Naive thymus-derived CD8-positive, alpha-beta T cell (primary cell): Measurements from ENCODE around the gene PRKG1. TPM values are rescaled to one million over a fixed set of nuclear protein-coding genes. Genes with fewer than 3 reads are reported as not detected.

Source experiments
- ATAC-seq, 2 donors: fragments of 150-1000 bp; cut with Tn5 transposase in 1 of 2; sonication (Bioruptor Pico), chemical (Tn5 transposase) in 1 of 2; 1 replicate in 1 of 2; 2 replicates in 1 of 2; pipeline ENCODE4 v1.10.0; 2021; ENCODE audit warnings: mild to moderate bottlenecking in 2 of 2, moderate library complexity in 2 of 2
- POLR2A ChIA-PET: fragments of 350-600 bp; sonication (Branson Sonifier 250); formaldehyde crosslinking; loops from one replicate; lab custom pipeline; 2021; ENCODE audit warnings: antibody characterized with exemption; lab: Charles Lee
- DNase-seq, 10 donors: peaks; one replicate each; pipeline versions ENCODE4 v3.0.0 to v3.0.0-alpha.2; 2020 to 2022
- H3K27ac Mint-ChIP-seq, 10 donors: one replicate each; pipeline ENCODE4 v1.8.0; 2020 to 2022; ENCODE audit warnings: mild to moderate bottlenecking in 10 of 10, mixed read lengths in 10 of 10, moderate library complexity in 4 of 10, inconsistent platforms in 1 of 10
- H3K27me3 Mint-ChIP-seq, 5 donors: one replicate each; pipeline ENCODE4 v1.8.0; 2021 to 2022; ENCODE audit warnings: mixed read lengths in 5 of 5
- H3K36me3 Mint-ChIP-seq, 3 donors: one replicate each; pipeline ENCODE4 v1.8.0; 2020 to 2022; ENCODE audit warnings: mixed read lengths in 3 of 3, mild to moderate bottlenecking in 2 of 3, inconsistent platforms in 1 of 3
- H3K4me1 Mint-ChIP-seq, 4 donors: one replicate each; pipeline ENCODE4 v1.8.0; 2021 to 2022; ENCODE audit warnings: mixed read lengths in 4 of 4
- H3K4me3 Mint-ChIP-seq, 10 donors: one replicate each; pipeline ENCODE4 v1.8.0; 2020 to 2022; ENCODE audit warnings: mild to moderate bottlenecking in 10 of 10, mixed read lengths in 10 of 10, moderate library complexity in 6 of 10, inconsistent platforms in 1 of 10
- H3K9me3 Mint-ChIP-seq, 9 donors: one replicate each; pipeline ENCODE4 v1.8.0; 2020 to 2022; ENCODE audit warnings: mixed read lengths in 9 of 9, mild to moderate bottlenecking in 3 of 9, inconsistent platforms in 1 of 9, moderate library complexity in 1 of 9
- polyA plus RNA-seq, 3 donors: library from polyadenylated mRNA; unstranded; fragments of 300-500 nt; fragmentation: Illumina TruSeq; gene quantifications; one replicate each; pipeline ENCODE4 v1.2.3, GENCODE V29; 2021
- total RNA-seq, 8 experiments: library from RNA in 2 of 8; stranded (reverse) in 2 of 8; gene quantifications; one replicate each; pipeline ENCODE4 v1.2.3 and lab custom pipeline; 2021 to 2026

PRKG1 gene
- total and polyA plus RNA-seq, 5 experiments from 2014 or later = not detected

- DNase-seq (no peak), ATAC-seq (no peak)
- POLR2A ChIA-PET = no interaction called here
- H3K36me3 Mint-ChIP-seq = no peaks in the 10 kb centered on the region
- no peaks in the 10 kb centered on the region for H3K4me1 Mint-ChIP-seq
- H3K27ac Mint-ChIP-seq = no peak overlapping the region
- no peak overlapping the region for H3K4me3 Mint-ChIP-seq
- H3K27me3 Mint-ChIP-seq = peaks cover 0 to 1% (median 0%) of the 10 kb centered on the region in 5 donors
- H3K9me3 Mint-ChIP-seq = peaks cover 0 to 9% (median 0%) of the 10 kb centered on the region in 9 donors
Observed at GRCh38 chr10:51288511-51288910, 214.2 kb downstream of the PRKG1 start.

- Mint-ChIP-seq H3K9me3 (peaks cover 0 to 9% (median 0%) of the 10 kb centered on the region in 9 donors), H3K27me3 (peaks cover 0 to 1% (median 0%) of the 10 kb centered on the region in 5 donors), H3K27ac (no peak overlapping the region), H3K4me3 (no peak overlapping the region), H3K36me3 (no peaks in the 10 kb centered on the region), H3K4me1 (no peaks in the 10 kb centered on the region)
- POLR2A ChIA-PET = no interaction called here
- no peak for DNase-seq
- no peak for ATAC-seq
Observed at GRCh38 chr10:51289519-51289918, 215.2 kb downstream of the PRKG1 start.

GRCh38 chr10:51291961-51292360, 217.7 kb downstream of the PRKG1 start:
- Mint-ChIP-seq H3K27ac (no peak overlapping the region), H3K27me3 (no peaks in the 10 kb centered on the region), H3K36me3 (no peaks in the 10 kb centered on the region), H3K9me3 (peaks cover 0 to 12% (median 0%) of the 10 kb centered on the region in 9 donors), H3K4me3 (no peak overlapping the region), H3K4me1 (no peaks in the 10 kb centered on the region)
- POLR2A ChIA-PET = no interaction called here
- DNase-seq = no peak
- no peak for ATAC-seq

GRCh38 chr10:51297438-51297837, 223.2 kb downstream of the PRKG1 start:
- Mint-ChIP-seq H3K4me1 (no peaks in the 10 kb centered on the region), H3K36me3 (no peaks in the 10 kb centered on the region), H3K27me3 (peaks cover 0 to 12% (median 0%) of the 10 kb centered on the region in 5 donors), H3K9me3 (peaks cover 0 to 12% (median 0%) of the 10 kb centered on the region in 9 donors), H3K27ac (no peak overlapping the region), H3K4me3 (no peak overlapping the region)
- ATAC-seq (no peak), DNase-seq (no peak)
- POLR2A ChIA-PET = no interaction called here

GRCh38 chr10:51300617-51301304, 226.5 kb downstream of the PRKG1 start:
- POLR2A ChIA-PET = no interaction called here
- H3K27me3 Mint-ChIP-seq = peaks cover 0 to 12% (median 0%) of the 10 kb centered on the region in 5 donors
- ATAC-seq (no peak), DNase-seq (no peak)
- H3K4me1 Mint-ChIP-seq = no peaks in the 10 kb centered on the region
- H3K27ac Mint-ChIP-seq = no peak overlapping the region
- no peaks in the 10 kb centered on the region for H3K36me3 Mint-ChIP-seq
- peaks cover 0 to 4% (median 0%) of the 10 kb centered on the region in 9 donors for H3K9me3 Mint-ChIP-seq
- no peak overlapping the region for H3K4me3 Mint-ChIP-seq

GRCh38 chr10:51301644-51302043, 227.4 kb downstream of the PRKG1 start:
- peak overlapping the region in 1 of 10 donors; percentile 24 for H3K4me3 Mint-ChIP-seq
- no peaks in the 10 kb centered on the region for H3K4me1 Mint-ChIP-seq
- no peak overlapping the region for H3K27ac Mint-ChIP-seq
- DNase-seq = no peak
- peaks cover 0 to 12% (median 0%) of the 10 kb centered on the region in 5 donors for H3K27me3 Mint-ChIP-seq
- H3K9me3 Mint-ChIP-seq = peaks cover 0 to 3% (median 0%) of the 10 kb centered on the region in 9 donors
- POLR2A ChIA-PET = no interaction called here
- ATAC-seq = no peak
- no peaks in the 10 kb centered on the region for H3K36me3 Mint-ChIP-seq

GRCh38 chr10:51302316-51302715, 228.0 kb downstream of the PRKG1 start:
- DNase-seq = no peak
- no peaks in the 10 kb centered on the region for H3K4me1 Mint-ChIP-seq
- POLR2A ChIA-PET = no interaction called here
- H3K27ac Mint-ChIP-seq = no peak overlapping the region
- H3K9me3 Mint-ChIP-seq = peaks cover 0 to 3% (median 0%) of the 10 kb centered on the region in 9 donors
- no peak for ATAC-seq
- no peak overlapping the region for H3K4me3 Mint-ChIP-seq
- no peaks in the 10 kb centered on the region for H3K36me3 Mint-ChIP-seq
- peaks cover 0 to 12% (median 0%) of the 10 kb centered on the region in 5 donors for H3K27me3 Mint-ChIP-seq

- POLR2A ChIA-PET = no interaction called here
- peaks cover 0 to 6% (median 0%) of the 10 kb centered on the region in 9 donors for H3K9me3 Mint-ChIP-seq
- DNase-seq = no peak
- no peak for ATAC-seq
- H3K27me3 Mint-ChIP-seq = no peaks in the 10 kb centered on the region
- no peaks in the 10 kb centered on the region for H3K4me1 Mint-ChIP-seq
- no peaks in the 10 kb centered on the region for H3K36me3 Mint-ChIP-seq
- H3K27ac Mint-ChIP-seq = no peak overlapping the region
- H3K4me3 Mint-ChIP-seq = no peak overlapping the region
Observed at GRCh38 chr10:51308116-51308515, 233.8 kb downstream of the PRKG1 start.

GRCh38 chr10:51311228-51311627, 236.9 kb downstream of the PRKG1 start:
- Mint-ChIP-seq H3K4me3 (no peak overlapping the region), H3K4me1 (no peaks in the 10 kb centered on the region), H3K27me3 (no peaks in the 10 kb centered on the region), H3K36me3 (no peaks in the 10 kb centered on the region), H3K27ac (no peak overlapping the region), H3K9me3 (peaks cover 0 to 6% (median 0%) of the 10 kb centered on the region in 9 donors)
- ATAC-seq (no peak), DNase-seq (no peak)
- POLR2A ChIA-PET = no interaction called here

- H3K4me3 Mint-ChIP-seq = no peak overlapping the region
- peaks cover 0 to 6% (median 0%) of the 10 kb centered on the region in 9 donors for H3K9me3 Mint-ChIP-seq
- ATAC-seq (no peak), DNase-seq (no peak)
- no peak overlapping the region for H3K27ac Mint-ChIP-seq
- H3K36me3 Mint-ChIP-seq = no peaks in the 10 kb centered on the region
- H3K4me1 Mint-ChIP-seq = no peaks in the 10 kb centered on the region
- POLR2A ChIA-PET = no interaction called here
- H3K27me3 Mint-ChIP-seq = no peaks in the 10 kb centered on the region
Observed at GRCh38 chr10:51312817-51313216, 238.5 kb downstream of the PRKG1 start.

- no peaks in the 10 kb centered on the region for H3K36me3 Mint-ChIP-seq
- no peaks in the 10 kb centered on the region for H3K4me1 Mint-ChIP-seq
- H3K4me3 Mint-ChIP-seq = no peak overlapping the region
Observed at GRCh38 chr10:51313251-51313650, 239.0 kb downstream of the PRKG1 start.

GRCh38 chr10:51313773-51314478, 239.6 kb downstream of the PRKG1 start:
- ATAC-seq (no peak), DNase-seq (no peak)
- no peak overlapping the region for H3K27ac Mint-ChIP-seq
- no peaks in the 10 kb centered on the region for H3K4me1 Mint-ChIP-seq
- POLR2A ChIA-PET = no interaction called here
- H3K9me3 Mint-ChIP-seq = peaks cover 0 to 6% (median 0%) of the 10 kb centered on the region in 9 donors
- no peaks in the 10 kb centered on the region for H3K27me3 Mint-ChIP-seq
- H3K4me3 Mint-ChIP-seq = no peak overlapping the region
- H3K36me3 Mint-ChIP-seq = no peaks in the 10 kb centered on the region

More at GRCh38 chr10:51313251-51313650, 239.0 kb downstream of the PRKG1 start:
- POLR2A ChIA-PET = no interaction called here
- peaks cover 0 to 6% (median 0%) of the 10 kb centered on the region in 9 donors for H3K9me3 Mint-ChIP-seq
- no peak overlapping the region for H3K27ac Mint-ChIP-seq
- DNase-seq (no peak), ATAC-seq (no peak)
- H3K27me3 Mint-ChIP-seq = no peaks in the 10 kb centered on the region

GRCh38 chr10:51314481-51314880, 240.2 kb downstream of the PRKG1 start:
- Mint-ChIP-seq H3K4me1 (no peaks in the 10 kb centered on the region), H3K36me3 (no peaks in the 10 kb centered on the region), H3K27me3 (no peaks in the 10 kb centered on the region), H3K9me3 (peaks cover 0 to 3% (median 0%) of the 10 kb centered on the region in 9 donors), H3K27ac (no peak overlapping the region), H3K4me3 (no peak overlapping the region)
- DNase-seq = no peak
- no peak for ATAC-seq
- POLR2A ChIA-PET = no interaction called here
